Mesothelial cell of epicardium (in vitro differentiated cells): ENCODE data around the gene UBP1. TPM values are rescaled to one million over a fixed set of nuclear protein-coding genes. Genes with fewer than 3 reads are reported as not detected.
"Not testable (repeated sequence)": the region's sequence is repeated elsewhere in the genome, so short reads cannot be mapped to it uniquely, and the experiment has no call there.

Source experiments
- DNase-seq, 2 experiments: peaks; one replicate each; pipeline ENCODE4 v3.0.0; 2021; ENCODE audit warnings: low spot score in 2 of 2; ENCODE audit not compliant: unreplicated experiment in 2 of 2
- H3K27ac Mint-ChIP-seq: 2 replicates; pipeline ENCODE4 v1.8.0; 2021; ENCODE audit warnings: mixed read lengths
- H3K27me3 Mint-ChIP-seq: 2 replicates; pipeline ENCODE4 v1.8.0; 2021; ENCODE audit warnings: low read depth, mixed read lengths
- H3K36me3 Mint-ChIP-seq: 2 replicates; pipeline ENCODE4 v1.8.0; 2021; ENCODE audit warnings: mixed read lengths
- H3K4me1 Mint-ChIP-seq: 2 replicates; pipeline ENCODE4 v1.8.0; 2021; ENCODE audit warnings: mixed read lengths
- H3K4me3 Mint-ChIP-seq: 2 replicates; pipeline ENCODE4 v1.8.0; 2021; ENCODE audit warnings: mild to moderate bottlenecking, moderate library complexity, mixed read lengths
- H3K9me3 Mint-ChIP-seq: 2 replicates; pipeline ENCODE4 v1.8.0; 2021; ENCODE audit warnings: mixed read lengths
- total RNA-seq: library from RNA; stranded (reverse); gene quantifications from 3 replicates; pipeline ENCODE4 v1.2.1, GENCODE V29; 2021
- TF ChIP-seq, protein P1 (sequence below): fragments of 200-600 bp; sonication (generic); IDR thresholded peaks from one replicate; pipeline ENCODE4 v1.5.0; 2021; ENCODE audit warnings: antibody characterized with exemption; ENCODE audit not compliant: unreplicated experiment

UBP1 gene
- total RNA-seq, 1 donor from 2014 or later = 81.5 TPM

DNA sequence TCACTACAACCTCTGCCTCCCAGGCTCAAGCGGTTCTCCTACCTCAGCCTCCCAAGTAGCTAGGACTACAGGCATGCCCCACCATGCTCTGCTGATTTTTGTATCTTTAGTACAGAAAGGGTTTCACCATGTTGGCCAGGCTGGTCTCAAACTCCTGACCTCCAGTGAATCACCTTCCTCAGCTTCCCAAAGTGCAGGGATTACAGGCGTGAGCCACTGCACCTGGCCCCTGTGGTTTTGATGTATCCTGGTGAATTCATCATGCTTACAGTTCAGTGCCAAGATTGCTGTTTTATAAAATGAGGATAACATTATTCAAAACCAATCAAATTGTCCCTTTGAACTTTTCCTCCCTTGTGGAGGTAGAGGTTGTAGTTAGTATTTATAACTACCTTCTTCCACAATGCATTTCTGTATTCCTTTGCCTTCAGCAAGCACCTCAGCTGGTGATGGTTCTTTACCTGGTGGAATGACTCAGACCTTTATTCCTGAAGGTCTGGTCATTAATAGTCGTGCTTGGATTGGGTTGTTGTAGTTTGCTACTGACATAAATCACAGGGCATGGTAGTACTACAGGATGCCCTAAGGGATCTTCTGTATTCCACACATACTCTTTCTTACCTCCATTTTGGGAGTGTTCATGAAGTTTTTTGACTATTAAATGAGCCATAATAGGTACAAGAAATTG lies 76.9 kb downstream of the UBP1 start:
- H3K27ac Mint-ChIP-seq = no peak overlapping the region
- TF ChIP-seq, protein P1, sequence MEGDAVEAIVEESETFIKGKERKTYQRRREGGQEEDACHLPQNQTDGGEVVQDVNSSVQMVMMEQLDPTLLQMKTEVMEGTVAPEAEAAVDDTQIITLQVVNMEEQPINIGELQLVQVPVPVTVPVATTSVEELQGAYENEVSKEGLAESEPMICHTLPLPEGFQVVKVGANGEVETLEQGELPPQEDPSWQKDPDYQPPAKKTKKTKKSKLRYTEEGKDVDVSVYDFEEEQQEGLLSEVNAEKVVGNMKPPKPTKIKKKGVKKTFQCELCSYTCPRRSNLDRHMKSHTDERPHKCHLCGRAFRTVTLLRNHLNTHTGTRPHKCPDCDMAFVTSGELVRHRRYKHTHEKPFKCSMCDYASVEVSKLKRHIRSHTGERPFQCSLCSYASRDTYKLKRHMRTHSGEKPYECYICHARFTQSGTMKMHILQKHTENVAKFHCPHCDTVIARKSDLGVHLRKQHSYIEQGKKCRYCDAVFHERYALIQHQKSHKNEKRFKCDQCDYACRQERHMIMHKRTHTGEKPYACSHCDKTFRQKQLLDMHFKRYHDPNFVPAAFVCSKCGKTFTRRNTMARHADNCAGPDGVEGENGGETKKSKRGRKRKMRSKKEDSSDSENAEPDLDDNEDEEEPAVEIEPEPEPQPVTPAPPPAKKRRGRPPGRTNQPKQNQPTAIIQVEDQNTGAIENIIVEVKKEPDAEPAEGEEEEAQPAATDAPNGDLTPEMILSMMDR = no peak

DNA sequence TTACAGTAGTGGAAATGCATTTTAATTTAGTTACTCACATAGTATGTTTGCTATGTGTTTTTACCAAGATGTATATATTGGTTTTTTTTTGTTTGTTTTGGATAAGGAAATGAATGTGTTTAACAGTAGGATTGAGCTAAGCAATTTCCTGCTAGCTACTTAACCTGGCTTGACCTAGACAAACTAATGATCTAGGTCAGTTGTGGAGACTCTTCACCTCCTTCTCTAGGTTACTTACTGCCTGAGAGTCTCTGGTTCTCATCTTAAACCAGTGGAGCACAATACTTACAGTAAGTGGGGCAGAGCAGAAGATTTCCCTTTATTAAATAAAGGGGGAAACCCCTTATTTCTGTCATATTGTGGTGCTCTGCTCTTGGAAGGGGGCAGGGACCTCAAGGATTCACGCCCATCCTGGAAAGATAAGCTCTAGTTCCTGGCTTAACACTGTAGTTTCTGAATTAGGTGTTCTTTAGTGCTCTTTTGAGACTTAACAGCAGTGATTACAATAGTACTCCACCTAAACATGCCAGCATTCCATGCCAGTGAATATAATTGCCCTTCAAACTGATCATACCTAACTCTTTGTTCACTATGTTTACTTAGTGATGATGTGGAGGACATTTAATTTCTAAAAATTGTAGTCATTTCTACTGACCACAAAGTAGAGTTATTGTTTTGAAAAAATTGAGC lies 79.9 kb downstream of the UBP1 start:
- no peaks in the 10 kb centered on the region for H3K36me3 Mint-ChIP-seq
- no peak for DNase-seq
- no peaks in the 10 kb centered on the region for H3K27me3 Mint-ChIP-seq
- H3K4me3 Mint-ChIP-seq = no peak overlapping the region
- no peaks in the 10 kb centered on the region for H3K9me3 Mint-ChIP-seq
- no peak overlapping the region for H3K27ac Mint-ChIP-seq
- H3K4me1 Mint-ChIP-seq = peaks cover 3% of the 10 kb centered on the region
- TF ChIP-seq, protein P1 = no peak

More for the DNA sequence above, 76.9 kb downstream of the UBP1 start:
- no peaks in the 10 kb centered on the region for H3K9me3 Mint-ChIP-seq
- no peaks in the 10 kb centered on the region for H3K4me1 Mint-ChIP-seq
- H3K36me3 Mint-ChIP-seq = peaks cover 9% of the 10 kb centered on the region
- DNase-seq = no peak
- H3K27me3 Mint-ChIP-seq = no peaks in the 10 kb centered on the region
- no peak overlapping the region for H3K4me3 Mint-ChIP-seq

DNA sequence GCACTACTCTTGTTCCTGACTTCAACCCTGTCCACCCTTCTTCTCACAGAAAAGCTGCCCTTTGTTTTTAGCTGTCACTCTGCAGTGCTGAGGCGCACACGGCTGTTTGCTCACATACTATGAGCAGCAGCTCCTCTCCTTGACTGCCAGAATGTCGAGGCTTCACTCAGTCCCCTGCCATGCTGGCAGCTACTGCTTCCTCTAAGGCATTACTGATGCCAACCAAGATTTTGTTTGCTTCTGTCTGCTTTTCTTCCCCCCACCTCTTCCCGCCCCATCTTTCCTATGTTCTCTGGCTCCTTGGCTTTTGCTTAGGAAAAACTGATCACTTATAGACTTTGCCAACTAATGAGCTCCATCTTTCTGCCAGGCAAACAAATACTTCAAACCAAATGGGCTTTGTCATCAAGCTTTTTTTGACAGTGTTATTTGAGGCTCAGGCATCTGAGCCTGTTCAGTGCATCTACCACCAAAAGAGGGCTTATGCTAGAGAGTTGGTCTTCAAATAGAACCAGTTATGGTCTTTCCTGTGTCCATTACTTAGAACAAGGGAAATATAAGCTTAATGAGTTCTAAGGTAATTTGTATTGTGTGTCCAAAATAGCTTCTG lies 81.9 kb downstream of the UBP1 start:
- H3K36me3 Mint-ChIP-seq = no peaks in the 10 kb centered on the region
- peaks cover 3% of the 10 kb centered on the region for H3K4me1 Mint-ChIP-seq
- DNase-seq = no peak
- TF ChIP-seq, protein P1 = no peak
- H3K27me3 Mint-ChIP-seq = no peaks in the 10 kb centered on the region
- H3K9me3 Mint-ChIP-seq = no peaks in the 10 kb centered on the region
- H3K27ac Mint-ChIP-seq = no peak overlapping the region
- H3K4me3 Mint-ChIP-seq = no peak overlapping the region

DNA sequence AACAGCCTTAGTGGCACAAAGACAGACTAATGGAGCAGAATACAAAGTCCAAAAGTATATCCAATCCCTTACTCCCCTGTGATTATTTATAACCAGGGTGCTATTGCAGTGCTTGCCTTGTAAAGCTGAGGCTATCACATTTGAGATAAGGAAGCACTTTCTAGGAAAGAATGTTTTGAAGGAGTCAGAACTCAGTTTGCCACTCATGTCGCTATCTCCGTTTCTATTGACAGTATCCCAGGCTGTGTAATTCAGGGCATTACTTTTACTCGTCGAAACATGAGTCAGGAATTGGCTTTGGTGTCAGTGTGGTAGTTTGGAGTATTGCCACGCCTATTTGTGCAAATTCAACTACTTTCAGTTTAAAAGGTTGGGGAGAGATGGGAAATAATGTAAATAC lies 84.6 kb downstream of the UBP1 start:
- Mint-ChIP-seq H3K27me3 (no peaks in the 10 kb centered on the region), H3K9me3 (no peaks in the 10 kb centered on the region), H3K27ac (no peak overlapping the region), H3K4me1 (peaks cover 3% of the 10 kb centered on the region), H3K36me3 (no peaks in the 10 kb centered on the region), H3K4me3 (no peak overlapping the region)
- TF ChIP-seq, protein P1 = no peak
- DNase-seq = no peak

DNA sequence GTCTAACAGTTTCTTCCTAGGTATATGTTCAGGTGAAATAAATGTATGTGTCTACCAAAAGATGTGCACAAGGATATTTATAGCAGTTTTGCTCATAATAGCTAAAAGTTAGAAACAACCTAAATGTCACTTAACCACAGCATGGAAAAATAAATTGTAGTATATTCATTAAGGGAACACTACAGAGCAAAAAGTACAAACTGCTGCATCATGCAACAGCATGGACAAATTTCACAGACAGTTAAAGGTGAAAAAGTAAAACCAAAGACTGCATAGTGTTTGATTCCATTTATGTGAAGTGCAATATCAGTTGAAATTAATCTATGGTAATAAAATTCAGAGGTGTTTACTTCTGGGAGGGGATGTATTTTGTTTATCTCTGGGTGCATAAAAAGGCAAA lies 100.4 kb downstream of the UBP1 start:
- DNase-seq = no peak
- H3K4me1 Mint-ChIP-seq = no peaks in the 10 kb centered on the region
- no peak overlapping the region for H3K4me3 Mint-ChIP-seq
- H3K27ac Mint-ChIP-seq = no peak overlapping the region
- TF ChIP-seq, protein P1 = no peak
- H3K36me3 Mint-ChIP-seq = peaks cover 14% of the 10 kb centered on the region
- H3K9me3 Mint-ChIP-seq = peaks cover 21% of the 10 kb centered on the region
- no peaks in the 10 kb centered on the region for H3K27me3 Mint-ChIP-seq

DNA sequence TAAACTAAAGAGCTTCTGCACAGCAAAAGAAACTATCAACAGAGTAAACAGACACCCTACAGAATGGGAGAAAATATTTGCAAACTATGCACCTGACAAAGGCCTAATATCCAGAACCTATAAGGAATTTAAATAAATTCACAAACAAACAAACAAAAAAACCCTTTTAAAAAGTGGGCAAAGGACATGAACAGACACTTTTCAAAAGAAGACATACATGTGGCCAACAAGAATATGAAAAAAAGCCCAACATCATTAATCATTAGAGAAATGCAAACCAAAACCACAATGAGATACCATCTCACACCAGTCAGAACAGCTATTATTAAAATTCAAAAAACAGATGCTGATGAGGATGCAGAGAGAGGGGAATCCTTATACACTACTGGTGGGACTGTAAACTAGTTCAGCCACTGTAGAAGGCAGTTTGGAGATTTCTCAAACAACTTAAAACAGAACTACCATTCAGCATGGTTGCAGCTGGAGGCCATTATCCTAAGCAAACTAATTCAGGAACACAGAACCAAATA lies 101.2 kb downstream of the UBP1 start:
- not testable (repeated sequence) for H3K27ac Mint-ChIP-seq, H3K27me3 Mint-ChIP-seq, H3K4me1 Mint-ChIP-seq, H3K4me3 Mint-ChIP-seq, DNase-seq
- Mint-ChIP-seq H3K9me3 (peaks cover 28% of the 10 kb centered on the region), H3K36me3 (peaks cover 19% of the 10 kb centered on the region)
